Stomach (tissue), 4 donors: ENCODE measurements around the gene LDOC1.

Experiments
- EP300 ChIP-seq: sonication (generic); formaldehyde crosslinking; IDR thresholded peaks from one replicate; pipeline ENCODE4 v1.6.1; 2017; ENCODE audit warnings: antibody characterized with exemption
- POLR2A ChIP-seq, 4 donors: fragments of 450-650 bp; IDR thresholded peaks; one replicate each; pipeline ENCODE4 v1.6.1; 2016; ENCODE audit warnings: antibody characterized with exemption in 4 of 4, control low read depth in 2 of 4, mild to moderate bottlenecking in 1 of 4, moderate library complexity in 1 of 4
- POLR2AphosphoS5 ChIP-seq, 3 donors: sonication (generic); formaldehyde crosslinking; IDR thresholded peaks; one replicate each; pipeline ENCODE4 v1.6.1; 2016; ENCODE audit warnings: antibody characterized with exemption in 3 of 3
- TF ChIP-seq, protein P1 (sequence below), 7 experiments: fragments of 450-650 bp in 4 of 7; fragments of 200-600 bp in 3 of 7; sonication (generic) in 3 of 7; IDR thresholded peaks; one replicate each; pipeline ENCODE4 v1.5.1; 2016 to 2019; ENCODE audit warnings: antibody characterized with exemption in 7 of 7, control low read depth in 2 of 7, mild to moderate bottlenecking in 1 of 7

DNA sequence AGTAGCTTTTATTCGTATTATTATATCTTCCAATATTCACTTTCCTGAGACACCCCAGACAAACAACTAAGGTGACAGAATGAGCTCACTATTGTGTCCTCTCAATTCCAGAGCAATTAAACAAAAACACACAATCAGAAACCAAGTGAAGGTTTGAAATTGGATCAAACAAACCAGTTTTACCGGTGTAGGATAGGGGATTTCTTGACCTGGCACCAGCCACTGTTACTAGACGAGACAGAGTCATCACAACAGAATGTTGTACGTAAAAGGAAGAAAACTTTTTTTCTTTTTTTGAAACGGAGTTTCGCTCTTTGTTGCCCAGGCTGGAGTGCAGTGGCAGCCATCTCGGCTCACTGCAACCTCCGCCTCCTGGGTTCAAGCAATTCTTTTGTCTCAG, 43.7 kb downstream of the LDOC1 start:
- TF ChIP-seq POLR2A (IDR thresholded peaks at IDR 0.05) (no peak), POLR2AphosphoS5 (IDR thresholded peaks at IDR 0.05) (no peak), EP300 (no peak)
- TF ChIP-seq, protein P1, sequence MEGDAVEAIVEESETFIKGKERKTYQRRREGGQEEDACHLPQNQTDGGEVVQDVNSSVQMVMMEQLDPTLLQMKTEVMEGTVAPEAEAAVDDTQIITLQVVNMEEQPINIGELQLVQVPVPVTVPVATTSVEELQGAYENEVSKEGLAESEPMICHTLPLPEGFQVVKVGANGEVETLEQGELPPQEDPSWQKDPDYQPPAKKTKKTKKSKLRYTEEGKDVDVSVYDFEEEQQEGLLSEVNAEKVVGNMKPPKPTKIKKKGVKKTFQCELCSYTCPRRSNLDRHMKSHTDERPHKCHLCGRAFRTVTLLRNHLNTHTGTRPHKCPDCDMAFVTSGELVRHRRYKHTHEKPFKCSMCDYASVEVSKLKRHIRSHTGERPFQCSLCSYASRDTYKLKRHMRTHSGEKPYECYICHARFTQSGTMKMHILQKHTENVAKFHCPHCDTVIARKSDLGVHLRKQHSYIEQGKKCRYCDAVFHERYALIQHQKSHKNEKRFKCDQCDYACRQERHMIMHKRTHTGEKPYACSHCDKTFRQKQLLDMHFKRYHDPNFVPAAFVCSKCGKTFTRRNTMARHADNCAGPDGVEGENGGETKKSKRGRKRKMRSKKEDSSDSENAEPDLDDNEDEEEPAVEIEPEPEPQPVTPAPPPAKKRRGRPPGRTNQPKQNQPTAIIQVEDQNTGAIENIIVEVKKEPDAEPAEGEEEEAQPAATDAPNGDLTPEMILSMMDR (IDR thresholded peaks at IDR 0.05) = no peak
